SIG-M5 treated with dmso at 0.1 percent for 504 hours (cell line): Measurements from ENCODE around the gene ATP9A.

Experiments
- DNase-seq: peaks from one replicate; lab custom pipeline; 2025; ENCODE audit not compliant: unreplicated experiment; lab: John Stamatoyannopoulos, UW

Gene ATP9A

GRCh38 chr20:51562027-51562331 is 206.2 kb downstream of the ATP9A start:
- no peak for DNase-seq

- no peak for DNase-seq
Observed at GRCh38 chr20:51560550-51561307, 207.5 kb downstream of the ATP9A start.

GRCh38 chr20:51560042-51560441 is 208.1 kb downstream of the ATP9A start:
- DNase-seq: no peak

- no peak for DNase-seq
Observed at GRCh38 chr20:51554538-51555165, 213.5 kb downstream of the ATP9A start.

GRCh38 chr20:51553897-51554486 is 214.2 kb downstream of the ATP9A start:
- DNase-seq: no peak

- DNase-seq: no peak
Observed at GRCh38 chr20:51551186-51551585, 217.0 kb downstream of the ATP9A start.

GRCh38 chr20:51549474-51549873 is 218.7 kb downstream of the ATP9A start:
- DNase-seq: no peak

- DNase-seq: no peak
Observed at GRCh38 chr20:51547951-51548350, 220.2 kb downstream of the ATP9A start.
